Hippocampal formation (tissue), 2 donors: ENCODE measurements around the gene SHLD1.

Experiments
- DNase-seq, 2 donors: peaks; one replicate each; lab custom pipeline; 2025; lab: John Stamatoyannopoulos, UW

The SHLD1 gene

DNA sequence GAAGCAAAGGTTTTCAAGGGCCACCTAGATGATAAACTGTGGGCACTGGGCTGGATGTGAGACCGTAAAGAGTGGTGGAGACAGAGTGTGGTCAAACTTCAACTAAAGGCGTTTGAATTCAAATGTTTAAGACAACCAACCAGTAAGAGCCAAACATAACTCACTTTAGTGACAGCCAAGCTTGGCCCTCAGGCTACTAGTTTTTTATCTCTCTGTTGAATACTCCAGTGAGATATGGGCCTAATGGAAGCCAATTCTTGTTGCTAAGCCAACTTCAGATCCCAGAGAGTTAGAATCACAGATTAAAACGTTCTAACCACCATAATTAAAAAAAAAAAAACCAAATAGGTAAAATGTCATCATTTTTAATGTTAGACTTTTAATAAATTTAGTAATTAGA is 142.9 kb downstream of the SHLD1 start:
- no peak for DNase-seq

DNA sequence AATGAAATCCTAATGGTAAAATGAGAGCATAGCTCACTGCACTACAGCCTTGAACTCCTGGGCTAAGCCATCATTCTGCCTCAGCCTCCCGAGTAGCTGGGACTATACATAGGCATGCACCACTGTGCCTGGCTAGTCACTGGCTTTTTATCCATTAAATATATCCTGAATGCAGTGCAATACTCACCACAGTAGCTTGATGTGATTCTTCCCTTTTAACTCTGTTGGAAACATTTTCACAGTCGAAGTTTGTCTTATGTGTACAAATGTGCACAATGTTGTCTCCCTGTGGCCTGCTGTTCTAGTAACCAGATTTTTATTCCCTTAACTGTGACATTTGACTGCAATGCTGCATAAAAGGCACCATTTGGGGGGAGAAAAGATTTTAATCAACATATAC is 143.4 kb downstream of the SHLD1 start:
- DNase-seq: no peak

GRCh38 chr20:5895626-5896025 is 145.4 kb downstream of the SHLD1 start:
- no peak for DNase-seq

DNA sequence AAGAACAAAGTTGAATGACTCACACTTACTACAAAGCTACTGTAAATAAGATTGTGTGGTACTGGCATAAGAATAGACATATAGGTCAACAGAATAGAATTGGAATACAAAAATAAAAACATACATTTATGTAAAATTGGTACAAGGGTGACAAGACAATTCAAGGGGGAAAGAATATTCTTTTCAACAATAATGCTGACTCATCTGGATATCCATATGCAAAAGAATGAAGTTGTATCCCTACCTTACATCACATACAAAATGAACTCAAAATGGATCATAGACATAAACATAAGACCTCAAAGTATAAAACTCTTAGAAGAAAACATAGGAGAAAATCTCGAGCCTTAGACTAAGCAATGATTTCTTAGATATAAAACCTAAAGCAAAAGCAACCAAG is 149.2 kb downstream of the SHLD1 start:
- DNase-seq: no peak

DNA sequence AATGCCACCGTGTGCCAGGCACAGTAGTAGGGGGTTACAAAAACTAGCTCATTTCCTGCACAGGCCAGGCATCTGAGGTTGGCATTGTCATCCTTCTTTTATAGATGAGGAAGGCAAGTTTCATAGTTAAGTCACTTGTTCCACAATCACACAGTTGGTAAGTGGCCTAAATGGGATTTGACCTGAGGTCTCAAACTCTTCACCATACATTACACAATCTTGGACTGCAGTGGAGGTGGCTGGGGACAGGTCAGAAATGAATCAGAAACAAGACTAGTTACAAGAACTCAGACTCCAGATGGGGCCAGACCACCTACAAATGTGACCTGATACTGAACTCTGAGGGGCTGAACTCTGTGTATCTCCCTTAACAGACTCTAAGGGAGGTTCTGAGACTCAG is 150.7 kb downstream of the SHLD1 start:
- no peak for DNase-seq

DNA sequence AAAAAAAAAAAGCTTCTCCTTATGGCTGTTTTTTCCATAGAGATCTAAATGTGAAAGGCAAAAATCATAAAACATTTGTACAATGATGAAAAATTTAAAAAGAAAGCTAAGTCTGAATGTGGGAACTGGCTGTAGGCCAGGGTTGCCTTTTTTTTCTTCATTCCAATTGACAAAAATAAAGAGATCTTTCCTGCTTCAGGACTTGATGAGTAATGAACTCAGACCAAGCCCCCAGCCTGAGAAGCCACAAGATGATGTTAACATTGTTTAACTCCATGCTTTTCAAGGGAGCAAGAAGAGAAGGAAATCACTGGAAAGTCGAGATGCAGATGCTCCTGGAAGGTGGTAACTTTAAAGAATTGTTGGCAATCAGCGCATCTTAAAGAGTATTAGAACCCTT is 158.8 kb downstream of the SHLD1 start:
- no peak for DNase-seq

- DNase-seq: no peak
Measured at GRCh38 chr20:5910186-5910585, 160.0 kb downstream of the SHLD1 start.

DNA sequence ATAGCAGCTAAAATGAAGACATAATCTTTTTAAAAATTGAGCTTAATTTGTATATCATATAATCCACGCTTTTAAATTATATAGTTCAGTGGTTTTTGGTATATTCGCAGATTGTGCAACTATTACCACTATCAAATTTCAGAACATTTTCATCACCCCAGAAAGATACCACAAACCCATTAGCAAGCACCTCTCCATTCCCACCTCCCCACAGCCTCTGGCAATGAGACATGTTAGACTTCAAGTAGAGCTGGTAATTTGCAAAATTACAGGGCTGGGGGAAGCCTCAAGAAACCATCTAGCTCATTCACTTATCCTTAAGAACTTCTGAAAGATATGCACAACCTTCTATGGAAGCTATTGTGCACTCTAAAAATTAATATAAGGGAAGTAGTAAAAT is 163.0 kb downstream of the SHLD1 start:
- no peak for DNase-seq
